Hepatocyte (in vitro differentiated cells): ENCODE data around the gene RAB3IL1. TPM values are rescaled to one million over a fixed set of nuclear protein-coding genes. Genes with fewer than 3 reads are reported as not detected.
A peak's percentile ranks its signal among the peaks of the same experiment; 100 is the strongest.

Experiments used
- DNase-seq: peaks from one replicate; pipeline ENCODE4 v3.0.0-alpha.2; 2016; ENCODE audit warnings: low spot score
- H2AFZ ChIP-seq: fragments of 200-600 bp; sonication (generic); 2 replicates; pipeline ENCODE4 v1.6.0; 2016; ENCODE audit warnings: antibody characterized with exemption, mild to moderate bottlenecking
- H3K27ac ChIP-seq: fragments of 200-600 bp; sonication (generic); 2 replicates; pipeline ENCODE4 v1.5.1; 2016; ENCODE audit warnings: mild to moderate bottlenecking
- H3K27me3 ChIP-seq: fragments of 200-600 bp; sonication (generic); 2 replicates; pipeline ENCODE4 v1.6.1; 2016
- H3K36me3 ChIP-seq: fragments of 200-600 bp; sonication (generic); replicated peaks from 2 replicates; pipeline ENCODE4 v1.5.1; 2016; ENCODE audit warnings: low read depth; ENCODE audit not compliant: insufficient read depth
- H3K4me1 ChIP-seq: fragments of 200-600 bp; sonication (generic); 2 replicates; pipeline ENCODE4 v1.5.1; 2016; ENCODE audit warnings: mild to moderate bottlenecking, moderate library complexity; ENCODE audit not compliant: insufficient read depth
- H3K4me2 ChIP-seq: fragments of 200-600 bp; sonication (generic); 2 replicates; pipeline ENCODE4 v1.6.0; 2016
- H3K4me3 ChIP-seq: fragments of 200-600 bp; sonication (generic); 2 replicates; pipeline ENCODE4 v1.5.1; 2016; ENCODE audit warnings: mild to moderate bottlenecking
- H3K79me2 ChIP-seq: fragments of 200-600 bp; sonication (generic); 2 replicates; pipeline ENCODE4 v1.6.0; 2017; ENCODE audit warnings: mild to moderate bottlenecking
- H3K9me2 ChIP-seq: fragments of 200-600 bp; sonication (generic); replicated peaks from 2 replicates; pipeline ENCODE4 v1.6.0; 2017; ENCODE audit warnings: mild to moderate bottlenecking; ENCODE audit not compliant: insufficient read depth
- H3K9me3 ChIP-seq: fragments of 200-600 bp; sonication (generic); 2 replicates; pipeline ENCODE4 v1.5.1; 2016; ENCODE audit warnings: low read depth, mild to moderate bottlenecking
- H4K20me1 ChIP-seq: fragments of 200-600 bp; sonication (generic); 2 replicates; pipeline ENCODE4 v1.6.0; 2016; ENCODE audit warnings: mild to moderate bottlenecking; ENCODE audit not compliant: insufficient read depth, poor library complexity, severe bottlenecking
- EZH2 ChIP-seq: fragments of 200-600 bp; sonication (generic); IDR thresholded peaks from 2 replicates; pipeline ENCODE4 v1.6.1; 2016; ENCODE audit warnings: antibody characterized with exemption, mild to moderate bottlenecking, borderline replicate concordance
- EZH2phosphoT487 ChIP-seq: fragments of 200-600 bp; sonication (generic); IDR thresholded peaks from one replicate; pipeline ENCODE4 v1.6.1; 2018; ENCODE audit warnings: antibody characterized with exemption, mild to moderate bottlenecking, low read depth, moderate library complexity; ENCODE audit not compliant: unreplicated experiment, severe bottlenecking
- WGBS: methylation state at CpG from one replicate; pipeline ENCODE4 v1.1.6; 2016; ENCODE audit warnings: low lambda C conversion rate; ENCODE audit errors: missing lambda C conversion rate; 5-methylcytosine and 5-hydroxymethylcytosine counted together
- polyA plus RNA-seq: library from polyadenylated mRNA; unstranded; fragments of >200 nt; fragmentation: Nextera tagmentation; extraction: Ambion mirVana; gene quantifications from 2 replicates; pipeline ENCODE4 v1.2.1, GENCODE V29; 2016
- total RNA-seq: library from RNA; depleted of rRNA; stranded (reverse); fragments of >200 nt; gene quantifications from 2 replicates; pipeline ENCODE4 v1.2.3, GENCODE V29; 2014
- TF ChIP-seq, protein P1 (sequence below): fragments of 200-600 bp; sonication (generic); IDR thresholded peaks from 2 replicates; pipeline ENCODE4 v1.5.1; 2016; ENCODE audit warnings: antibody characterized with exemption, mild to moderate bottlenecking; ENCODE audit not compliant: poor library complexity

The RAB3IL1 gene
- total and polyA plus RNA-seq, 2 experiments from 2014 or later: 10.8 to 18.6 TPM

DNA sequence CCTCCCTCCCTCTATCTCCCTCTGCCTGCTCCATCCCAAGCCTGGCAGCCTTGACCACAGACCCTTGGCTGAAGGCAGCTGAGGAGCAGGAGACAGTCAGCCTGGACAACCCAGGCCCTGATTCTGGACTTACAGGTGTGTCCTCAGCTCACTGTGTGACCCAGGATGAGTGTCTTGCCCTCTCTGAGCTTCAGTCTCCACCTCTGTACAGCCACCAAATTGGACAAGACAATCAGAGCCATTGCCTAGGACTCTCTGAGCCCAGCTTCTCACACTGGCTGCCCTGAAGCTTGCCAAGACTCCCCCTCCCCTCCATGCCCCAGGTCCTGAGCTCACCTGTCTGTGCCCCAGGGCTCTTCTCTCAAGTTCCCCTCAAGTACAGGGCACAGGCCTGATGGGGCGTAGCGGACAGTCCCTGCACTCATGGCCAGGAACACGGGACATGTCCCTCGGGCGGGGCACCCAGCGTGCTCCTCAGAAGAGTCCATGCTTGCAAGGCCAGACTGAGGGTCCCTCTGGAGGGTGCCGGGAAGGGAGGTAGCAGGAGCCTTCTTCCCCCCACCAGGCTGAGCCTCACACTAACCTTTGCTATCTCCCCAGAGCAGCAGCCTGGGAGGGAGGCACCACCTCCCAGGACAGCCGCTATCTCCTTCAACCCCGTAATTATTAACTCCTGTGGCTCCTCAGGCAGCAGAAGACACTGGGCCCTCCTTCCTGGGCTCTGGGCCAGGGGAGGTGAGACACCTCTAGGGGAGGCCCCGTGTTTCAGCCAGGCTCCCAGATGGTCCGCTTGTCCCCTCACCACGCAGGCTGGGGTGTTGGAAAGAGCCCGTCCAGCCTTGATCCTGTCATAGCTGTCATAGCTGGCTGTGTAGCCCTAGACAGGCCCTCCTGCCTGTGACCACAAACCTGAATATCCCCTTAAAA, 2.6 kb upstream of the RAB3IL1 start:
- no peaks in the 10 kb centered on the region for H3K27me3 ChIP-seq
- no peaks in the 10 kb centered on the region for H4K20me1 ChIP-seq
- H3K36me3 ChIP-seq: no peaks in the 10 kb centered on the region
- WGBS: 47% methylated on average over 13 of the region's 13 CpGs
- H3K4me1 ChIP-seq: peaks cover 42% of the 10 kb centered on the region
- peaks cover 18% of the 10 kb centered on the region for H3K79me2 ChIP-seq
- H3K9me3 ChIP-seq: no peaks in the 10 kb centered on the region
- no peak overlapping the region for H3K4me3 ChIP-seq
- peak overlapping the region; percentile 57 for H3K4me2 ChIP-seq
- TF ChIP-seq EZH2 (no peak), EZH2phosphoT487 (no peak)
- TF ChIP-seq, protein P1, sequence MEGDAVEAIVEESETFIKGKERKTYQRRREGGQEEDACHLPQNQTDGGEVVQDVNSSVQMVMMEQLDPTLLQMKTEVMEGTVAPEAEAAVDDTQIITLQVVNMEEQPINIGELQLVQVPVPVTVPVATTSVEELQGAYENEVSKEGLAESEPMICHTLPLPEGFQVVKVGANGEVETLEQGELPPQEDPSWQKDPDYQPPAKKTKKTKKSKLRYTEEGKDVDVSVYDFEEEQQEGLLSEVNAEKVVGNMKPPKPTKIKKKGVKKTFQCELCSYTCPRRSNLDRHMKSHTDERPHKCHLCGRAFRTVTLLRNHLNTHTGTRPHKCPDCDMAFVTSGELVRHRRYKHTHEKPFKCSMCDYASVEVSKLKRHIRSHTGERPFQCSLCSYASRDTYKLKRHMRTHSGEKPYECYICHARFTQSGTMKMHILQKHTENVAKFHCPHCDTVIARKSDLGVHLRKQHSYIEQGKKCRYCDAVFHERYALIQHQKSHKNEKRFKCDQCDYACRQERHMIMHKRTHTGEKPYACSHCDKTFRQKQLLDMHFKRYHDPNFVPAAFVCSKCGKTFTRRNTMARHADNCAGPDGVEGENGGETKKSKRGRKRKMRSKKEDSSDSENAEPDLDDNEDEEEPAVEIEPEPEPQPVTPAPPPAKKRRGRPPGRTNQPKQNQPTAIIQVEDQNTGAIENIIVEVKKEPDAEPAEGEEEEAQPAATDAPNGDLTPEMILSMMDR: no peak
- H3K9me2 ChIP-seq: no peaks in the 10 kb centered on the region
- peak; percentile 64 for DNase-seq
- H2AFZ ChIP-seq: no peak overlapping the region
- peak overlapping the region; percentile 61 for H3K27ac ChIP-seq

DNA sequence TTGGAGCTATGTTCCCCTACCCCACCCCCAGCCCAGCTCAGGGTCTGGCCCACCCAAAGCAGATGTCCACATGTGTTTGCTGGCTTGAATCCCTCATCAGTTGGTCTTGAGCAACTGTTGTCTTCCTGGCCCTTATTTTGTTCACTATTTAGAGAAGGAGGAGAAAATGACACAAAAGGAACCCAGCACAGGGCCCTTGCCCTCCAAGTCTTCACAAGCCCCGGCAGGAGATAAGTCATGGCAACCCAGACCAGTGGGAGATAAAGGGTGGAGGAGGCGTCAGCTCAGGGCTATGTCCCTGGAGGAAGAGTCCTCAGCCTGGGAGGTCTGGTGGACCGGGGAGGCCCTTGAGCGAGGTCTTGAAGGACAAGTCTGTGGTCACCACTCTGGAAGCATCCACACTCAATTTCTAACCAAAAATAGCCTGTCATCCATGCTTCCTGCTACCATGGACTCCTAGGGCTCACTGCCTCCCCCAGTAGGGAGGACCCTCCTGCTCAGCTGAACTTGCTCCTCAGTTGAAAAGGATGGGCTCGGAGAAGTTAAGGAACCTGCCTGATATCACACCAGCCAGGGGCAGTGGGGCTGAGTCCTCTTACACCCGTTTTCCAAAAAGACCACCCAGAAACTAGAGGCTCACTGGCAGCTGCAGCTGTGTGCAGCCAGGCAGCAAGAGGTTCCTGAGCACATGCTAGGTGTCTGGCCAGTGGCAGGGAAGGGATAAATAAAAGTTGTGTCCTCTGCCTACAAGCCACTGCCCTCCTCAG, 1.8 kb upstream of the RAB3IL1 start:
- DNase-seq: no peak
- H3K4me3 ChIP-seq: no peak overlapping the region
- no peak overlapping the region for H3K27ac ChIP-seq

DNA sequence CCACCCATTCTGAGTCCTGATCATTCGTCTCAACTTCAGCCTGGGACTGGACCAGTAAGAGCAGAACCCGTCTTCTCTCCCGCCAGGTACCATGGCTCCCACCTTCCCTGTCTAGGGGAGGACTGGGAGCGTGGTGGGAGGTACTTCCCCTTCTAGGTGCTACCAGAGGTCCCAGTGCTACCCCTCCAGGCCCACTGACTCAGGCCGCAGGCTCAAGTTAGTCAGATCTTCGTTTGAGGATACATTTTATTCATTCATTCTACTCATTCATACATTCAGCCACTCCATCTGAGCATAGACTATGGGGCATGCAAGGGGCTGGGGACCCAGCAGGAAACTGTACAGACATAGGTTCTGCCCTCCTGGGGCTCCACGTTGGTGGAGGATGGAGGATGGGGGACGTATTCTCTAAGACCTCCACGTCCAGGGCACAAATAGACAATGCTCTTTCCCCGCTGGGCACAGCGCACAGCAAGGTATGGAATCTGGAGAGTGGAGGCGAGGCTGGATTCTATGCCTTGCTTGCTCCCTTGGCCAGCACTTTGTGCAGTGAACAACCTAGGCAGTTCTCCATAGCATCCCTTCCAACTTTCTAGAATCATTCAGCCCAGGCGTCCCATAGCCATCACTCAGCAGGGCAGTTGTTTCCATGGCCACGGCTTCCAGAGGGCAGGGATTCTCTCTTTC, 1.0 kb upstream of the RAB3IL1 start:
- DNase-seq: no peak
- no peaks in the 10 kb centered on the region for H3K36me3 ChIP-seq
- no peaks in the 10 kb centered on the region for H3K27me3 ChIP-seq
- no peaks in the 10 kb centered on the region for H4K20me1 ChIP-seq
- no peaks in the 10 kb centered on the region for H3K9me3 ChIP-seq
- peaks cover 31% of the 10 kb centered on the region for H3K4me1 ChIP-seq
- peaks cover 19% of the 10 kb centered on the region for H3K79me2 ChIP-seq
- WGBS: 90% methylated on average over 14 of the region's 14 CpGs
- TF ChIP-seq EZH2 (no peak), EZH2phosphoT487 (no peak)
- TF ChIP-seq, protein P1: no peak
- H3K9me2 ChIP-seq: no peaks in the 10 kb centered on the region
- H3K4me3 ChIP-seq: no peak overlapping the region
- H2AFZ ChIP-seq: no peak overlapping the region
- peak overlapping the region; percentile 94 for H3K4me2 ChIP-seq
- H3K27ac ChIP-seq: peak overlapping the region; percentile 14

More for the DNA sequence above, 1.8 kb upstream of the RAB3IL1 start:
- Histone ChIP-seq H3K27me3 (no peaks in the 10 kb centered on the region), H2AFZ (no peak overlapping the region), H3K4me1 (peaks cover 38% of the 10 kb centered on the region), H3K36me3 (no peaks in the 10 kb centered on the region), H3K9me2 (no peaks in the 10 kb centered on the region), H3K4me2 (peak overlapping the region; percentile 57), H4K20me1 (no peaks in the 10 kb centered on the region), H3K79me2 (peaks cover 19% of the 10 kb centered on the region), H3K9me3 (no peaks in the 10 kb centered on the region)
- WGBS: 73% methylated on average over 6 of the region's 6 CpGs
- TF ChIP-seq EZH2: no peak
- TF ChIP-seq, protein P1: no peak
- TF ChIP-seq EZH2phosphoT487: no peak
